ENCODE measurements around the gene POC1B.

The POC1B gene

GRCh38 chr12:89566615-89567014 is 40.8 kb upstream of the POC1B start:
- TF ChIP-seq, protein P1, sequence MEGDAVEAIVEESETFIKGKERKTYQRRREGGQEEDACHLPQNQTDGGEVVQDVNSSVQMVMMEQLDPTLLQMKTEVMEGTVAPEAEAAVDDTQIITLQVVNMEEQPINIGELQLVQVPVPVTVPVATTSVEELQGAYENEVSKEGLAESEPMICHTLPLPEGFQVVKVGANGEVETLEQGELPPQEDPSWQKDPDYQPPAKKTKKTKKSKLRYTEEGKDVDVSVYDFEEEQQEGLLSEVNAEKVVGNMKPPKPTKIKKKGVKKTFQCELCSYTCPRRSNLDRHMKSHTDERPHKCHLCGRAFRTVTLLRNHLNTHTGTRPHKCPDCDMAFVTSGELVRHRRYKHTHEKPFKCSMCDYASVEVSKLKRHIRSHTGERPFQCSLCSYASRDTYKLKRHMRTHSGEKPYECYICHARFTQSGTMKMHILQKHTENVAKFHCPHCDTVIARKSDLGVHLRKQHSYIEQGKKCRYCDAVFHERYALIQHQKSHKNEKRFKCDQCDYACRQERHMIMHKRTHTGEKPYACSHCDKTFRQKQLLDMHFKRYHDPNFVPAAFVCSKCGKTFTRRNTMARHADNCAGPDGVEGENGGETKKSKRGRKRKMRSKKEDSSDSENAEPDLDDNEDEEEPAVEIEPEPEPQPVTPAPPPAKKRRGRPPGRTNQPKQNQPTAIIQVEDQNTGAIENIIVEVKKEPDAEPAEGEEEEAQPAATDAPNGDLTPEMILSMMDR (IDR thresholded peaks at IDR 0.05), result no peak

DNA sequence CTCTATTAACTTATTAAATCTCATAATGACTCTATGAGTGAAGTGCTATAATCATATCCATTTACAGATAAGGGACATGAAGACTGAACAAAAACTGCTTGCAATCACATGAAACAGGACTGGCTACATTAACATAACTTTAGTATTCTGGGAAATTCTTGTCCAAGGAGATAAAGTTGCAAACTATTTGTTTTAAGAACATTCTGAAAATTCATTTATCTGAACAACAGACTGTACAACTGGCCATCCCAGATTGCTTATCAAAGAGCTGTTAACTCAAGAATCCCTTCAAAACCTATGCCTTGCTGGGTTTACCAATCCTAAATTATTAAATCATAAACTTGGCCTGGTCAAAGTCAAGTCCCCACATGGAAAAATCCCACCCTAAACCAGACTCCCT is 39.2 kb upstream of the POC1B start:
- TF ChIP-seq, protein P1 (IDR thresholded peaks at IDR 0.05), result no peak

DNA sequence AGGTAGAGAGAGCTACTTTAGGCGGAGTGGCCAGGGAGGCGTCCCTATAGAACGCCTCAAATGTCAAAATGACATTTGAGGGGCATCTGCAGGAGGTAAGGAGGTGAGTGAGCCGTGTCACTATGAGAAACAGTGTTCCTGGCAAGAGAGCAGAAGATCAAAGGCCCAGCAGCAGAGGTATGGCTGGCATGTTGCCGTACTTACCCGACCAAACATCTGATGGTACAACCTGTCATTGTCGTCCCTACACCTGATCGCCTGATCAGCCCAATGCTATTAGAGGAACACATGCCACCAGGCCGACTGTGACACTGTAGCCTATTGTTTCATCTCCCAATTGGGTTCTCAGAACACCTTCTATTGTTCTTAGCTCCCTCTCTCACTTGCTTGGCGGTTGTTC is 33.9 kb upstream of the POC1B start:
- TF ChIP-seq, protein P1 (IDR thresholded peaks at IDR 0.05), result no peak

DNA sequence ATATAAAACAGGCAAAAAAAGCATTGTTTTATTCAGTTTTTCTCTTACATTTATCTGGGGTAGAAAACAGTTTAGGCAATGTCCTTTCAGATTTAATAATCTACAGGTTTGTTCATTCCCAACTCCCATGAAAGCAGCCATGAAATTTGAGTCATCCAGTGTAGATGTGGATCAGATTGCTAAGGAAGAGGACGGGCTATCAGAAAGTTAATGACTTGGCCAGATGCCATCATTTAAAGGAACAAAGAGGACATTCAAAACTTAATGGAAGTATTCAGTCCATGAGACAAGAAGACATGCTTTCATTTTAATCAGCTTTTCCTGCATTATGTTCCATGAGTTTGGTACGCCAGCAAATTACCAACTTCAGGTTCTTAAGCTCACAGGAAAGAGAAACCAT is 31.1 kb upstream of the POC1B start:
- TF ChIP-seq, protein P1 (IDR thresholded peaks at IDR 0.05), result no peak

DNA sequence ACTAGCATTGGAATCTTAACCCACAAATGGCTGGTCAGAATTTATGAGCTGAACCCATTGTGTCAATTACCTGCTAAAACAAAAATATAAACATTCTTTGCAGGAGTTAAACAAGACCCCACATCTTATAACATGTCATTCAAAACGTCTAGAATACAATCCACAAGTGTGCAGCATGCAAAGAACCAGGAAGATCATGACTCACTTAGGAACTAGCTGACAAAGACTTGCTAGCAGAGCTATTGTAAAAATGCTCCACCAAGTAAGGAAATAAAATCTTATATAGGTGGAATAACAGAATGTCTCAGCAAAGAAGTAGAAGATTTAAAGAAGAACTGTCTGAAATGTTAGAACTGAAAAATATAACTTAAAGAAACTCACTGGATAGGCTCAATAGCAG is 26.5 kb upstream of the POC1B start:
- TF ChIP-seq, protein P1 (IDR thresholded peaks at IDR 0.05), result no peak

- TF ChIP-seq, protein P1 (IDR thresholded peaks at IDR 0.05), result no peak
Observed at GRCh38 chr12:89551747-89552146, 25.9 kb upstream of the POC1B start.

DNA sequence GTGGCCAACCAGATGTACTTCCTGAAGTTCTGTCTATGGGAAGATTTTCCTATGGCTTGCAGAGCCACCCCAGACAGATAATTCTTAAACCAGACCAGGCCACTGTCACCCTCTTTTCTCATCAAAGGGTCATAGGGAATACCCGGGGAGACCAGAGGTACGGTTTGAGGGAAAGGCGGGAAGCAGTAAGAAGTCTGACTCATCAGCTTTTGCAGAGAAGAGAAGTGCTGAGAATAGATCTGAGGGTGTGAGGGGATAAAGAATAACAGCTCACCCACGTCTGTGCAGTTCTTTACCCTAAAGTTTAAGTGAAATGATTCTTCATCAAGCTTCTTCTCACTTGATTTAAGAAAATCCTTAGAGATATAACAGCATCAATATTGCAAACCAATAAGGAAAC is 21.3 kb upstream of the POC1B start:
- TF ChIP-seq, protein P1 (IDR thresholded peaks at IDR 0.05), result no peak

- TF ChIP-seq, protein P1 (IDR thresholded peaks at IDR 0.05), result no peak
Observed at GRCh38 chr12:89546151-89546550, 20.3 kb upstream of the POC1B start.
